Measurements from ENCODE around the gene RTL1. TPM values are rescaled to one million over a fixed set of nuclear protein-coding genes. Genes with fewer than 3 reads are reported as not detected.

RTL1 gene
- total and polyA plus RNA-seq, 7 experiments from 2014 or later: not detected

DNA sequence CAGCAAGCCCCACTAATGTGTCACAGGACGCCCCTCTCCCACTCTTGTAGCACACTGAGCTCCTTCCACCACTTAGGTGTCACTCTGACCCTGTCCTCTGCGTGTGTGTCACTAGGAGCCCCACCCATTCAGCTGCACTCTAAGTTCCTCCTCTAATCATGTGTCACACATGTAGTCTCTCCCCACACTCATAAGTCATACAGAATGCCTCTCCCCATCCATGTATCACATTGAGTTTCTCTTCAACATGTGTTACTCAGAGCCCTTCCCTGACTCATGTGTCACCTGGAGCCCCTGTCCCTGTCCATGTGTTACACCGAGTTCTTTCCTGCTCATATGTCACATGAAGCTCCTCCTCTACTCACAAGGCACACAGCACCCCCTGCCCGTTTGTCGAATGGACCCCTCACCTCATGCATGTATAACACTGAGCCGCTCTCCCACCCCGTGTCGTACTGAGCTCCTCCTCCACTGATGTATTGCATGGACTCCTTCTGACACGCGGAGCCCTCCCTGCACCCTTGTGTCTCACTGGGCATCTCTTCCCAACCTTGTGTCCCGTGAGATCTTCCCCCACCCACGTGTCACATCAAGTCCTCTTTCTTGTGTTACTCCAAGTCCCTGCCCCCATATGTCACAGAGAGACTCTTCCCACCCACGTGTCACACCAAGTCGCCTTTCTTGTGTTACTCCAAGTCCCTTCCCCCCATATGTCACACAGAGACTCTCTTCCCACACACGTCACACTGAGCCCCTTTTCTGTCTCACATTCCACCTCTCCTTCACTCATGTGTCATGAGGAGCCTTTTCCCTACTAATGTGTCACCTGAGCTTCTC, 31.0 kb downstream of the RTL1 start:
- Histone ChIP-seq H3K27ac (ENCODE audit: low read depth, low read length) (no peak overlapping the region), H3K4me3 (ENCODE audit: low read length) (no peak overlapping the region), H3K36me3 (ENCODE audit: control insufficient read depth in 2 of 3, insufficient read depth in 3 of 3, low read length in 3 of 3) (no peaks in the 10 kb centered on the region), H3K4me1 (ENCODE audit: control insufficient read depth in 2 of 2, insufficient read depth in 2 of 2, low read length in 2 of 2) (no peaks in the 10 kb centered on the region), H3K27me3 (ENCODE audit: control insufficient read depth in 2 of 2, insufficient read depth in 2 of 2, low read length in 2 of 2) (no peaks in the 10 kb centered on the region), H3K9me3 (ENCODE audit: control insufficient read depth in 2 of 3, low read length in 3 of 3) (no peaks in the 10 kb centered on the region)
- H3K4me3 Mint-ChIP-seq: no peak overlapping the region
- H3K27me3 Mint-ChIP-seq: peaks cover 0 to 8% (median 0%) of the 10 kb centered on the region in 5 donors
- H3K4me1 Mint-ChIP-seq: peaks cover 0 to 6% (median 0%) of the 10 kb centered on the region in 7 donors
- peaks cover 0 to 6% (median 0%) of the 10 kb centered on the region in 11 donors for H3K9me3 Mint-ChIP-seq
- ChIA-PET CTCF (no interaction called here), POLR2A (no interaction called here)
- DNase-seq (no peak), ATAC-seq (peak; percentile 30)
- intact Hi-C loops (cut with micrococcal nuclease): no loop called here
- H3K36me3 Mint-ChIP-seq: no peaks in the 10 kb centered on the region
- no peak overlapping the region for H3K27ac Mint-ChIP-seq

- H3K9me3 ChIP-seq (ENCODE audit: control insufficient read depth in 2 of 3, low read length in 3 of 3): no peaks in the 10 kb centered on the region
- DNase-seq (no peak), ATAC-seq (peak; percentile 30)
- peaks cover 0 to 8% (median 0%) of the 10 kb centered on the region in 5 donors for H3K27me3 Mint-ChIP-seq
- no peaks in the 10 kb centered on the region for H3K36me3 ChIP-seq (ENCODE audit: control insufficient read depth in 2 of 3, insufficient read depth in 3 of 3, low read length in 3 of 3)
- POLR2A ChIA-PET: no interaction called here
- H3K27me3 ChIP-seq (ENCODE audit: control insufficient read depth in 2 of 2, insufficient read depth in 2 of 2, low read length in 2 of 2): no peaks in the 10 kb centered on the region
- CTCF ChIA-PET: no interaction called here
- H3K9me3 Mint-ChIP-seq: peaks cover 0 to 6% (median 0%) of the 10 kb centered on the region in 11 donors
- no peak overlapping the region for H3K4me3 ChIP-seq (ENCODE audit: low read length)
- no peak overlapping the region for H3K27ac Mint-ChIP-seq
- H3K27ac ChIP-seq (ENCODE audit: low read depth, low read length): no peak overlapping the region
- H3K4me1 Mint-ChIP-seq: peaks cover 0 to 6% (median 0%) of the 10 kb centered on the region in 7 donors
- no peaks in the 10 kb centered on the region for H3K4me1 ChIP-seq (ENCODE audit: control insufficient read depth in 2 of 2, insufficient read depth in 2 of 2, low read length in 2 of 2)
- intact Hi-C loops (cut with micrococcal nuclease): no loop called here
- no peaks in the 10 kb centered on the region for H3K36me3 Mint-ChIP-seq
- no peak overlapping the region for H3K4me3 Mint-ChIP-seq
Measured at GRCh38 chr14:100871234-100872186, 32.0 kb downstream of the RTL1 start.

DNA sequence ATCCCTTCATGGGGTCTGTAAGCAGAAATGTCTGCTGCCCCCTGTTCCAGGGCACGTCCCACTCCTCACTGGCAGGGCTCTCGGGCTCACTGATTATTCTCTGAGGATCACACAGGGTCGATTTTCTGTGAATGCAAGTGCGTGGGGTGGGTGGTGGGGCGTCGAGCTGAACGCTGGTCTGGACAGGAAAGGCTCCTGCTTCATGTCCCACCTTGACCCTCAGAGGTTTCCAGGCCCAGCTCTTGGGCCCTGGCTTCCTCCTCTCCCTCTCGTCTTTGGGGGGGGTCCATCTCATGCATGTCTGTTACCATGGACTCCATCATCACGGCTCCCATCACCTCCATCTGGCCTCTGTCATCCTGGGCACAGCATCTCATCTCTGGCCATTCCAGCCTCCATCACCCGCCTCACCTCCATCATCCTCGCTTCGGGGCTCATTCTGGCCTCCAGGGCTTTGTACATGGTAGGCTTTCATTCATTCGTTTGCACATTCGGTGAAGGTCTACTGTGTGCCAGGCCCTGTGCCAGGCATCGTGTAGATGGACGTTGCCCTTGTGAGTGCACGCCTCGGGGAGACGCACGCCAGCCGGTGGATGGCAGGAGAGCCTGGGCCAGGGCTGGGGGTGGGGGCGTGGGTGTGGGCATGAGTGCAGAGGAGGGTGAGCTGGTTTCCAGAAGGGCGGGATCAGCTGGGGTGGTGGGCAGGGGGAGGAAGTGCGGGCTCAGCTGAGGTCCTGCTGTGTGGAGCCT, 34.7 kb downstream of the RTL1 start:
- H3K36me3 ChIP-seq (ENCODE audit: control insufficient read depth in 2 of 3, insufficient read depth in 3 of 3, low read length in 3 of 3): no peaks in the 10 kb centered on the region
- ATAC-seq: no peak
- no peaks in the 10 kb centered on the region for H3K4me1 ChIP-seq (ENCODE audit: control insufficient read depth in 2 of 2, insufficient read depth in 2 of 2, low read length in 2 of 2)
- no peak overlapping the region for H3K4me3 Mint-ChIP-seq
- H3K27ac Mint-ChIP-seq: no peak overlapping the region
- POLR2A ChIA-PET: no interaction called here
- DNase-seq: no peak
- H3K9me3 ChIP-seq (ENCODE audit: control insufficient read depth in 2 of 3, low read length in 3 of 3): no peaks in the 10 kb centered on the region
- H3K4me3 ChIP-seq (ENCODE audit: low read length): no peak overlapping the region
- H3K9me3 Mint-ChIP-seq: peaks cover 0 to 6% (median 0%) of the 10 kb centered on the region in 11 donors
- H3K27me3 ChIP-seq (ENCODE audit: control insufficient read depth in 2 of 2, insufficient read depth in 2 of 2, low read length in 2 of 2): no peaks in the 10 kb centered on the region
- H3K27ac ChIP-seq (ENCODE audit: low read depth, low read length): no peak overlapping the region
- no peaks in the 10 kb centered on the region for H3K27me3 Mint-ChIP-seq
- H3K36me3 Mint-ChIP-seq: no peaks in the 10 kb centered on the region
- CTCF ChIA-PET: no interaction called here
- H3K4me1 Mint-ChIP-seq: peaks cover 0 to 6% (median 0%) of the 10 kb centered on the region in 7 donors
- intact Hi-C loops (cut with micrococcal nuclease): no loop called here

GRCh38 chr14:100867631-100868315, 35.7 kb downstream of the RTL1 start:
- H3K27ac ChIP-seq (ENCODE audit: low read depth, low read length): no peak overlapping the region
- no peak for DNase-seq
- no peaks in the 10 kb centered on the region for H3K27me3 Mint-ChIP-seq

DNA sequence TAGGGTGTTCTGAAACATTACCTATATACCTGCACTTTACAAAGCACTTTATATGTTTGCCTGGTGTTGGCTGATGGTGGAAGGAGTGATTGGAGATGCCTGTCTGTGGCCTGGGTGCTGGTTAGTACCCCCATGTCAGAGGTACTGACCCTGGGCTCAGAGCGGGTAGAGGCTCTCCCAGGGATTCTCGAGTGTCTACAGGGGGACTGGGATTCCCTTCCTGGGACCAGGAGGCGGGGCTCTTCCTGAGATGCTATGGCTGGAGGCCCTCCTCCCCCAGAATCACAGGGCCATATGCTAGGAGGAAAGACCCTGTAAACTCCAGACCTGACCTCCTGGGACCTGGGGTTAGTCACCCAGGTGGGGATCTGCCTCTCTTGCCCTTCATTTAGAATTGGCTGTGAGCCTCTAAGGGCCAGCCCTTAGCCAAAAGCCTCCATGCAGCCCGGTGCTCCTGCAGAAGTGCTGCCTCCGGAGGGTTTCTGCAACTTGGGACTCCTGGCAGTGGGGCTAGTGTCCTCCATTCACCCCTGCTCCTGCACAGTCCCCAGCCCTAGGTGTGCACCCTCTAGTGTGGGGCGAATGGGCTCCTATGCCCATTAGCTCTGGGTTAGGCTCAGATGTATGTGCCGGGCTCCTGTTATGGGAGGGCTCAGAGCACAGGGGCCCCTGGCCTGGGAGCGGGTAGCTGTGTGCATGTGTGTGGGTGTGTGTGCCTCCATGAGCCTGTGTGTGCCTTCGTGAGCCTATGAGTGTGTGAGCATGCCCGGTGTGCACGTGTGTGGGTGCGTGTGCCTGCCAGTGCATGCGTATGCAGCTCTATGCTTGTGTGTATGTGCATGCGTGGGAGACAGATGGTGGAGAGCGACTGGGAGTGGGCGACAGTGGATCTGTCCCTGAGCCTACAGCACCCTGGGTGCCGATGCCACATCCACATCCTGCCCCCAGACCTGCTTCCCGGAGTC, 36.6 kb downstream of the RTL1 start:
- Mint-ChIP-seq H3K27me3 (peaks cover 0 to 2% (median 0%) of the 10 kb centered on the region in 5 donors), H3K4me1 (peaks cover 0 to 4% (median 0%) of the 10 kb centered on the region in 7 donors), H3K36me3 (no peaks in the 10 kb centered on the region), H3K4me3 (no peak overlapping the region), H3K27ac (no peak overlapping the region), H3K9me3 (peaks cover 0 to 2% (median 0%) of the 10 kb centered on the region in 11 donors)
- POLR2A ChIA-PET: no interaction called here
- H3K4me1 ChIP-seq (ENCODE audit: control insufficient read depth in 2 of 2, insufficient read depth in 2 of 2, low read length in 2 of 2): no peaks in the 10 kb centered on the region
- CTCF ChIA-PET: no interaction called here
- DNase-seq (no peak), ATAC-seq (no peak)
- intact Hi-C loops (cut with micrococcal nuclease): no loop called here
- no peak overlapping the region for H3K27ac ChIP-seq (ENCODE audit: low read depth, low read length)
- H3K36me3 ChIP-seq (ENCODE audit: control insufficient read depth in 2 of 3, insufficient read depth in 3 of 3, low read length in 3 of 3): no peaks in the 10 kb centered on the region
- H3K27me3 ChIP-seq (ENCODE audit: control insufficient read depth in 2 of 2, insufficient read depth in 2 of 2, low read length in 2 of 2): no peaks in the 10 kb centered on the region
- no peaks in the 10 kb centered on the region for H3K9me3 ChIP-seq (ENCODE audit: control insufficient read depth in 2 of 3, low read length in 3 of 3)
- H3K4me3 ChIP-seq (ENCODE audit: low read length): no peak overlapping the region

More at GRCh38 chr14:100867631-100868315, 35.7 kb downstream of the RTL1 start:
- Mint-ChIP-seq H3K9me3 (peaks cover 0 to 6% (median 0%) of the 10 kb centered on the region in 11 donors), H3K4me1 (peaks cover 0 to 4% (median 0%) of the 10 kb centered on the region in 7 donors), H3K36me3 (no peaks in the 10 kb centered on the region), H3K4me3 (no peak overlapping the region), H3K27ac (no peak overlapping the region)
- CTCF ChIA-PET: no interaction called here
- no peaks in the 10 kb centered on the region for H3K36me3 ChIP-seq (ENCODE audit: control insufficient read depth in 2 of 3, insufficient read depth in 3 of 3, low read length in 3 of 3)
- no peaks in the 10 kb centered on the region for H3K9me3 ChIP-seq (ENCODE audit: control insufficient read depth in 2 of 3, low read length in 3 of 3)
- POLR2A ChIA-PET: no interaction called here
- H3K4me3 ChIP-seq (ENCODE audit: low read length): no peak overlapping the region
- intact Hi-C loops (cut with micrococcal nuclease): no loop called here
- H3K4me1 ChIP-seq (ENCODE audit: control insufficient read depth in 2 of 2, insufficient read depth in 2 of 2, low read length in 2 of 2): no peaks in the 10 kb centered on the region
- no peak for ATAC-seq
- no peaks in the 10 kb centered on the region for H3K27me3 ChIP-seq (ENCODE audit: control insufficient read depth in 2 of 2, insufficient read depth in 2 of 2, low read length in 2 of 2)
